ENCODE measurements around the gene GSDME.

The GSDME gene

GRCh38 chr7:24723178-24723530 is 34.1 kb downstream of the GSDME start:
- no peak for DNase-seq (ENCODE audit: low read depth in 1 of 2, low spot score in 1 of 2)

GRCh38 chr7:24722386-24723177 is 34.7 kb downstream of the GSDME start:
- no peak for DNase-seq (ENCODE audit: low read depth in 1 of 2, low spot score in 1 of 2)

GRCh38 chr7:24721481-24722001 is 35.7 kb downstream of the GSDME start:
- no peak for DNase-seq (ENCODE audit: low read depth in 1 of 2, low spot score in 1 of 2)

GRCh38 chr7:24720283-24720682 is 37.0 kb downstream of the GSDME start:
- DNase-seq (ENCODE audit: low read depth in 1 of 2, low spot score in 1 of 2), result no peak

DNA sequence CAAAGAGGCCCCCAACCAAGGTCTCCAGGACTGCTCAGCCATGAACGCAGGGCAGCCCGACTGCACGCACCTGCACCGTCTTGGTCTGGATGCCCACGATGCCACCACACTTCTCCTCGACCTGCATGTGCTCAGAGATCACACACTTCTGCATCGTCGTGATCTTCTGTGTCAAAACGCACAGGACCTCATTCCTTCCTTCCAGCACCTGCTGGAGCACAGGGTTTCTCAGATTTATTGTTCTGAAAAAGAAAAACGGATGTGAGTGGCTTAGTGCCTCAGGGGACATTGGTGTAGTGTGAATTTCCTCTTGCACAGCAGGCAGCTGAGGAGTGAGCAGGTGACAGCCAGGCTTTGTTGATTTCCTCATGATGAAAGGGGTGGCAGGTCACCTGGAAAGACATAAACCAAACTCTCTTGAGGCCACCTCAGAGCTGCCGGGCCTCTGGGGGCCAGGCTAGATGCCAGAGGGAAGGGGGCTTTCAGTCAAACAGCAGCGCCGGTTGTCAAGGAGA is 38.2 kb downstream of the GSDME start:
- DNase-seq (ENCODE audit: low read depth in 1 of 2, low spot score in 1 of 2), result no peak

DNA sequence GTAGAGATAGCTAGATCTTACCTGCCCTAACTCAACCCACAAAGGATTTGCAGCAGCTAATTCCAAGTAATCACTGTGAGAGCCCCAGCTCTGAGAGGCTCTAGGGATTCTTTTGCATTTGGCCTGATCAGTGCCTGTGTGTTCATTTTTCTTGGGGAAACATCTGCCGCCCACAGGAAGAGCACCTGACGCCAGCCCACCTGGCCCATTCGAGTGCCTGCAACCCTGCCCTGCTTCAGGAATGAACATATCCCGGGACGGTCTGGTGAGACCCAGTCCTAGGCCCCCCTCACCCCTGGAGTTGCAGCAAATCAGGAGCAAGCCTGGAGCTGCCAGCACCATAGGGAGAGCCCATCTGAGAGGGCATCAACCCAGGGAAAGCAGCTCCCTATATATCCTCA is 38.8 kb downstream of the GSDME start:
- DNase-seq (ENCODE audit: low read depth in 1 of 2, low spot score in 1 of 2), result no peak

DNA sequence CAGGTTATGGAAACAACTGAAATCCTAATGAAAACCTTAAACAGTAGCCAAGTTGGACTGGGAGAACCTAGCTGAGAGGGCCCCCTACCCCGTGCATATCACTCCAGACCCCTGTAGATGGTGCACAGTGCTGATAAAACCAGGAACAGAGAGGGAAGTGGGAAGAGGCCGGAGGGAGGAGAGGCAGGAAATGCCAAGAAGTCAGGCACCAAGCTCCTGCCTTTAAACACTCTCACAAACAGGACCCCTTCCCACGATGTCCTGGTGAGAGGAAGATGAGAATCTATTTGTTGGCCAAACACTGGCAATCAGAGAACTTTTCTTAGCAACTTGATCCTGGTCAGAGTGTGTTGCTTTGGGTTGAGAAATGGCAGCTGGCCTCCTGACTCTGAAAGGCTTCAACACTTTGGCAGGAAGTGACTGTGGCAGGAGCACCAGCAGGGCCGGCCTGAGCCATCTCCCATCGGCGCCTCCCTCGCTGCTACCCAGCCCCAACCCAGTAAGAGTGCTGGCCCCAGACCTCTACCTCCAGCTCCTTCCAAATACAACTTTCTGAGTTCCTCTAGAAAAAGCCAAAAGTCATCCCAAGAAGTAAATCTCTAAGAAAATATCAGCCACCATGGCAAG is 39.5 kb downstream of the GSDME start:
- DNase-seq (ENCODE audit: low read depth in 1 of 2, low spot score in 1 of 2), result no peak

DNA sequence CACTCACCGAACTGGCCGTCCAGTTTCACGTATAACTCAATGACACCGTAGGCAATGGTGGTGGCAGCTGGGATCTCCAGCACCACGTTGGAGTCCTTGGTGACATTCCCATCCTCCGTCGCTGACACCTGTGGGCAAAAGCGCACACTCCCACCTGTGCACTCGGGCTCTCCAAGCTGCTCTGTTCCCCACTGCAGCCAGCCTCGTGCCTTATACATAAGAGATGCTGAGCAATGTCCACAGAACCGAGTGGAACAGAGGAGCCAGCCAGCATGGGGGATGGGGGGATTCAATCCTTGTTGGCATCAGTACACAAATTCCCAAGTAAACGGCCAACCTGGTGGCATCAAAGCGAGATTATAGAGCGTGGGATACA is 40.0 kb downstream of the GSDME start:
- DNase-seq (ENCODE audit: low read depth in 1 of 2, low spot score in 1 of 2), result no peak

DNA sequence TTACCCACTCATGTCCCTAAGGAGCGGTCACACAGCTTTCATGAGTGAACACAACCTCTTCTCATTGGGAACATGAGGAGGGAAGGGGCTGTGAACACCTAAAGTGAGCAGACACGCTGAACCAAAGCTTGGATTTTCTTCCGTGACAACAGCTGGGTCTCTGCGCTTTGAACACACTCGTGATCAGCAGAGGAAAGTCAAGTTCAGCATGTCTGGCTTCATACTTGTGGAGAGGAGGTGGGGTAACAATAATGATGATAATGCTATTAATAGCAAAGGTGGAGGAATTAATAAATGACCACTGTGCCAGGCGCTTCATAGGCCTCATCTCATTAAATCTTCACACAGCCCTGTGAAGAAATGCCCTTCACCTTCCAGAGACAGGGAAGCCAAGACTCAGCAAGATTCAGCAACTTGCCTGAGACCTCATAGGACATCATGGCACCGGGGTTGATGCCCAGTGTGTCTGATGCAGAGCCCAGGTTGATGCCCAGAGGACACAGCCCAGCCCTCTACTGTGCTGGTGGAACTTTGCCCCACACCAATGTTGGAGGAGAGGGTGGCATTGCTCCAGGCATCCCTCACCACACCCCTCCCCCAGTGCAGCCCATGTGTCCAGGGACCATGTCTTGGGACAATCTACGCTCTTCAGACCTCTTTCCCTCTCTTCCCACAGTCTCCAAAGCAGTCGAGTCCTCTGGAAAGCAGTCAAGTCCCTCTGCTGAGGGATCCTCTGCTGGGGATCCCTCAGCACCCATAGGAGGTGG is 40.6 kb downstream of the GSDME start:
- DNase-seq (ENCODE audit: low read depth in 1 of 2, low spot score in 1 of 2), result no peak

GRCh38 chr7:24715661-24716479 is 41.4 kb downstream of the GSDME start:
- DNase-seq (ENCODE audit: low read depth in 1 of 2, low spot score in 1 of 2), result no peak

GRCh38 chr7:24715171-24715570 is 42.1 kb downstream of the GSDME start:
- DNase-seq (ENCODE audit: low read depth in 1 of 2, low spot score in 1 of 2), result no peak

- DNase-seq (ENCODE audit: low read depth in 1 of 2, low spot score in 1 of 2), result no peak
Observed at GRCh38 chr7:24714676-24715010, 42.6 kb downstream of the GSDME start.

DNA sequence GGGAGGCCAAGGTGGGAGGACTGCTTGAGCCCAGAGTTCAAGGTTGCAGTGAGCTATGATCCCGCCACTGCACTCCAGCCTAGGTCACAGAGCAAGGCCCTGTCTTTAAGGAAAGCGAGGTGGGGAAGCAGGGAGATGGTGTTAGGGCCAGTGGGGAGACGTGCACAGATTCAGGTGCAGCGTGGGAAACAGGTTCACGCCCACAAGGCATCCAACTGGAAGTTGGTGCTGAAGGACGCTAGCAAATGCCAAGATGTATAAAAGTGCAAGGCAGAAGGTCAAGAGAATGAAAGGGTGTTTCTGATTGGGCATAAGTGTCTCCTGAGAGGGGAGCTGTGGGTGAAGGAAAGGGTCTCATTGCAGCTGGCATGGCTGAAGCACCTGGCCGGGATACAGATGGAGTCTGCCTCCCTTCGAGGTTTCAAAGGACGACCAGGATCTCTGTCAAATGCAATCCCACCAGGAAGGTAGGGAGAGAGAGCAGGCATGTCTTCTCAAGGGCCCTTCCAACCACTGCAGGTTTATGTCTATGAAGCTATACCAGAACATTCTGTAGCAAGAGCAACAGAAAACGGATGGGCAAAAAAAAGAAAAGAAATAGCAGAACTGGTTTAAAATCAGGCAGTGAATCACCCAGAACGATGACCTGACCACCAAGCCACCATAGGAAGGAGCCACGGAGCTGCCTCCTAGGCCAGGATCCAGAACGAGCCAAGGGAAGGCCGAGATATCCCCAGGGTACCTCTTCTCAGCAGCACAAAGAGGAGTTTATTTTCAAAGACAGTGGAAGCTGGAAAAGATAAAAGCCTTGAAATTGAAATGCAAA is 43.2 kb downstream of the GSDME start:
- no peak for DNase-seq (ENCODE audit: low read depth in 1 of 2, low spot score in 1 of 2)

DNA sequence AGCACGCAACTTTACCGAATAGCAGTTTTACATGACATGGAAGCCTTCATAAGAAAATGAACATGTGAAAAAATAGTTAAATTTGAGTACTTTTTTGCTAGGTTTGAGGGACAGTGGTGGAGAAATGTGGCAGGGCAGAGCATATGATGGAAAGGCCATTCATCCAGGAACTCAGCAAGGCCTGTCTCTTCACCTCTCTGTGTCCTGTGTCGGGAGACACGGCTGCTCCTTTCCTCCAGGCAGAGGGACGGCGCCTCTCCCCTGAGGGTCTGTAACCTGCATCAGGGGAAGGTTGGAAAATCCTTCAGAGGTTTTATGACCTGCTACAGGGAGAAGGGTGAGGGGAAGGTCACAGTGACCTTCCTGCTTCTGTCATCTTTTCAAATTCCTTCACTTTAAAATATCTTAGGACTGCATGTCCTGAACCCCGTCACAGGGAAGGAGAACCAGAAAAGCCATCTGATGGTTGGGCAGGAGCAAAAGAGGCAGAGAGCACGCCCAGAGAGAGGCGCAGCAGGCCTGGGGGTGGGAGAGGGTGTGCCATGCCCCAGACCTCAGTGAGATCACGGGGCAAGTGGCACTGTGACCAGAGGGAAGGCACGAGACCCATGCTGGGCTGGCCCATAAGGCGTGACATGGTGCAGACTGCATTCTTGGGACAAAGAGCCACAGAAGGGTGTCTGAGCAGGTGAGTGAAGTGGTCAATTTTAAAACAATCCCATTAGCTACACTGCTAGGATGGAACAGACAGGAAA is 44.0 kb downstream of the GSDME start:
- no peak for DNase-seq (ENCODE audit: low read depth in 1 of 2, low spot score in 1 of 2)

DNA sequence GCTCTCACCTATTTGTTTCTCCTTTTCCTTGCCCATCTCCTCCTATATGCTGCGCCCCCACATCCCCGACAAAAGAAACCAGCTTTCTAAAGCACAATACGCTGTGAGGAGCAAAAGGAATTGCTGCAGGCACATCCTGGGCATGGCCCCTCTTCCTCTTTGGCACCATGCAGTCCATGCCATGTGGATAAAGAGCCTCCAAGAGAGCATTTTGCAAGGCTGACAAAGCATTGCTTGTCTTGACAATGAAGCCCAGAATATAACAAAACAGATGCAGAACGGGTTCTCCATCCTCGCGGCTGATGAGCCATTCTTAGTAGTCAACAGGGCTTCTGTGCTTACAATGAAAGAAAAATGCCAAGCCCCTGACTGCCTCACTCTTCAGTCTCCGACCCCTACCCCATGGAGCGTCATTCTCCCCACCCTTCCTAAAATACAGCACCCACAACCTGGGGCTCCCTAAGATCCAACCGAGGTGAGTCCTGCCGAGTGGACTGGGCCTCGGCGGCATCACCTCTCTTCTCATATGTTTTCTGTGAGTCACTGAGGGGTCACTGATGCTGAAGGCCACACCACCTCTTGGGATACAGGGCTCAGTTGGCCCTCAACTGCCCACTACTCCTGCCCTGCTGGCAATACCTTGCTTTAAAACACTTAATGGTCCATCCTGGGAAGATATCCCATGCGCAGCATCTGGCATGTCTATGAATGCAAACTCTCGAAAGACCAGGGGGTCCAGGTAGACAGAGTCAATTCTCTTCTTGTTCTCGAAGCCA is 47.5 kb downstream of the GSDME start:
- DNase-seq (ENCODE audit: low read depth in 1 of 2, low spot score in 1 of 2), result no peak

- DNase-seq (ENCODE audit: low read depth in 1 of 2, low spot score in 1 of 2), result no peak
Observed at GRCh38 chr7:24709051-24709450, 48.2 kb downstream of the GSDME start.

GRCh38 chr7:24707988-24708615 is 49.2 kb downstream of the GSDME start:
- DNase-seq (ENCODE audit: low read depth in 1 of 2, low spot score in 1 of 2), result no peak
